KMS-11 (cell line): ENCODE results near the gene SLC19A2.

Experiments
- H2AFZ ChIP-seq: fragments of 200-600 bp; sonication (generic); 2 replicates; pipeline ENCODE4 v1.6.1; 2016; ENCODE audit warnings: antibody characterized with exemption, mixed run types, low read depth
- H3K27ac ChIP-seq: fragments of 200-600 bp; sonication (generic); 2 replicates; pipeline ENCODE4 v1.6.1; 2016; ENCODE audit warnings: mild to moderate bottlenecking, mixed run types
- H3K27me3 ChIP-seq: fragments of 200-600 bp; sonication (generic); 2 replicates; pipeline ENCODE4 v1.6.1; 2017; ENCODE audit warnings: mild to moderate bottlenecking, low read depth, mixed run types, moderate library complexity; ENCODE audit not compliant: insufficient read depth
- H3K36me3 ChIP-seq: fragments of 200-600 bp; sonication (generic); 2 replicates; pipeline ENCODE4 v1.6.1; 2017; ENCODE audit warnings: mild to moderate bottlenecking, mixed run types; ENCODE audit not compliant: insufficient read depth
- H3K4me1 ChIP-seq: fragments of 200-600 bp; sonication (generic); 2 replicates; pipeline ENCODE4 v1.6.1; 2016; ENCODE audit warnings: mild to moderate bottlenecking, low read depth, mixed run types; ENCODE audit not compliant: poor library complexity, severe bottlenecking
- H3K4me2 ChIP-seq: fragments of 200-600 bp; sonication (generic); 2 replicates; pipeline ENCODE4 v1.7.0; 2016; ENCODE audit warnings: mild to moderate bottlenecking, mixed run types
- H3K4me3 ChIP-seq: fragments of 200-600 bp; sonication (generic); IDR thresholded peaks from 2 replicates; pipeline ENCODE4 v1.6.1; 2017; ENCODE audit warnings: low read depth, low read length, mixed read lengths; ENCODE audit not compliant: insufficient read depth
- H3K79me2 ChIP-seq: fragments of 200-600 bp; sonication (generic); 2 replicates; pipeline ENCODE4 v1.6.1; 2016; ENCODE audit warnings: low read depth, mixed run types; ENCODE audit not compliant: insufficient read depth
- H3K9ac ChIP-seq: fragments of 200-600 bp; sonication (generic); 2 replicates; pipeline ENCODE4 v1.6.1; 2016; ENCODE audit warnings: mild to moderate bottlenecking, mixed run types
- H4K20me1 ChIP-seq: fragments of 200-600 bp; sonication (generic); 2 replicates; pipeline ENCODE4 v1.6.1; 2016; ENCODE audit warnings: mild to moderate bottlenecking, mixed run types; ENCODE audit not compliant: insufficient read depth
- TF ChIP-seq, protein P1 (sequence below): fragments of 200-600 bp; sonication (generic); conservative IDR thresholded peaks from 2 replicates; pipeline ENCODE4 v1.6.1; 2017; ENCODE audit warnings: low read depth, mild to moderate bottlenecking, antibody characterized with exemption, low read length, moderate library complexity, mixed read lengths

SLC19A2 gene

DNA sequence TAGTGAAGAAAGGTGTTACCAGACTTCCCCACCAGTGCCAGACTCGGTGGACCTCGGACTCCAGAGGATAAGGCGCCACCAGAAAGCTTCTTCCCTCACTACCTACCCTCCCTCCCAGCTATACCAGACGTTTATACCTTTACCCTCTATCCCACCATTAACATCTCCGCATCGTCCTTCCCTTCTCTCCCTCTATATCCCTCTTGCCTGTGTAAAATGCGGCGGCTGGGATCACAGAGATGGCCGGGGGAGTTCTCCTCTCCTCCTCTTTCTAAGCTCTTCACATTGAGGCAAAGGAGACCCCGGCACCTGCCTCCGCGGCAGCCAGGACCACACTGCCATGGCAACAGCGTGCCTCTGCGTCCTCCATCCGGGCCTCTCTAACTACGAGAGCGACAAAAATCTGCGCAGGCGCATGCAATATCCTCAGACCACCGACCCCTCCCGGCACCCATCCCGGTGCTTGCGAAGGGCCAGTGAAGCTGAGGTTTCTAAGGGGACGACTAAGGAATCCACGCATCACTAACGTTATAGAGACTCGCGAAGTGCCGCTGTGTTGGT lies 58.6 kb downstream of the SLC19A2 start, which contains the start of gene CCDC181:
Gene CCDC181 (minus strand): TSS at position 394 of the 561 bp plus-strand sequence. CDS start 2,547 bp downstream, outside the sequence.
- peaks cover 4% of the 10 kb centered on the region for H3K4me1 ChIP-seq
- peak within 1 kb of the TSS; percentile 70 for H2AFZ ChIP-seq
- peak within 1 kb of the TSS; percentile 35 for H3K4me2 ChIP-seq
- TF ChIP-seq, protein P1, sequence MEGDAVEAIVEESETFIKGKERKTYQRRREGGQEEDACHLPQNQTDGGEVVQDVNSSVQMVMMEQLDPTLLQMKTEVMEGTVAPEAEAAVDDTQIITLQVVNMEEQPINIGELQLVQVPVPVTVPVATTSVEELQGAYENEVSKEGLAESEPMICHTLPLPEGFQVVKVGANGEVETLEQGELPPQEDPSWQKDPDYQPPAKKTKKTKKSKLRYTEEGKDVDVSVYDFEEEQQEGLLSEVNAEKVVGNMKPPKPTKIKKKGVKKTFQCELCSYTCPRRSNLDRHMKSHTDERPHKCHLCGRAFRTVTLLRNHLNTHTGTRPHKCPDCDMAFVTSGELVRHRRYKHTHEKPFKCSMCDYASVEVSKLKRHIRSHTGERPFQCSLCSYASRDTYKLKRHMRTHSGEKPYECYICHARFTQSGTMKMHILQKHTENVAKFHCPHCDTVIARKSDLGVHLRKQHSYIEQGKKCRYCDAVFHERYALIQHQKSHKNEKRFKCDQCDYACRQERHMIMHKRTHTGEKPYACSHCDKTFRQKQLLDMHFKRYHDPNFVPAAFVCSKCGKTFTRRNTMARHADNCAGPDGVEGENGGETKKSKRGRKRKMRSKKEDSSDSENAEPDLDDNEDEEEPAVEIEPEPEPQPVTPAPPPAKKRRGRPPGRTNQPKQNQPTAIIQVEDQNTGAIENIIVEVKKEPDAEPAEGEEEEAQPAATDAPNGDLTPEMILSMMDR: no peak
- H3K36me3 ChIP-seq: no peaks in the 10 kb centered on the region
- H3K9ac ChIP-seq: peak within 1 kb of the TSS; percentile 11; the same call in 1 of the 2 replicates
- H3K4me3 ChIP-seq: peak within 1 kb of the TSS; percentile 74
- H3K27ac ChIP-seq: no peak within 1 kb of the TSS
- H3K27me3 ChIP-seq: no peaks in the 10 kb centered on the region
- no peaks in the 10 kb centered on the region for H4K20me1 ChIP-seq
- no peaks in the 10 kb centered on the region for H3K79me2 ChIP-seq

DNA sequence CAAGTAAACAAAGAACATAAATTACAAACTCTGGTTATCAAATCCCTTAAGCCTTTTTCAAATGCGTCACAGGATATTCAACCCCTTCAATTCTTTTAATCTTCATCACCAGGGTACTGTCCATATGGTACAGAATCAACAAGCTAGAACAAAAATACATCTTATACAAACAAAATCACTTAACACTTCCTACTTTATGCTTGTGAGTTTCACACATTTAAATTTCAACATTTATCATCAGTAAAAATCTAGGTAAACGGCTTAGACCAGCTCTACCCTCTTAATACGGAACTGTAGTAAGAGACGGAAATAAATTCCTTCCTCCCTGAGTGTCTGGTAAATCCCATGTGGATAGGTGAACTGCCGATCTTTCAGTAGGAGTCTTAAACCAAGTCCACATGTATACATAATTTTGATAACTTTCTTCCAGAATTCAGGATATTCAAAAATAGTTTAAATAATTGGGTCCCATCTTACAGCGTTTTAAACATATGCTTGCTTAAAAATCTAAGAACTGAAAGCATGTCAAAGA lies 59.5 kb downstream of the SLC19A2 start:
- peak overlapping the region; percentile 35; the same call in 1 of the 2 replicates for H3K4me2 ChIP-seq
- TF ChIP-seq, protein P1: no peak
- H3K79me2 ChIP-seq: no peaks in the 10 kb centered on the region
- H4K20me1 ChIP-seq: no peaks in the 10 kb centered on the region
- H3K27me3 ChIP-seq: no peaks in the 10 kb centered on the region
- no peak overlapping the region for H3K4me3 ChIP-seq
- no peak overlapping the region for H3K27ac ChIP-seq
- H3K4me1 ChIP-seq: peaks cover 4% of the 10 kb centered on the region
- H3K9ac ChIP-seq: no peak overlapping the region
- H2AFZ ChIP-seq: no peak overlapping the region
- H3K36me3 ChIP-seq: no peaks in the 10 kb centered on the region

DNA sequence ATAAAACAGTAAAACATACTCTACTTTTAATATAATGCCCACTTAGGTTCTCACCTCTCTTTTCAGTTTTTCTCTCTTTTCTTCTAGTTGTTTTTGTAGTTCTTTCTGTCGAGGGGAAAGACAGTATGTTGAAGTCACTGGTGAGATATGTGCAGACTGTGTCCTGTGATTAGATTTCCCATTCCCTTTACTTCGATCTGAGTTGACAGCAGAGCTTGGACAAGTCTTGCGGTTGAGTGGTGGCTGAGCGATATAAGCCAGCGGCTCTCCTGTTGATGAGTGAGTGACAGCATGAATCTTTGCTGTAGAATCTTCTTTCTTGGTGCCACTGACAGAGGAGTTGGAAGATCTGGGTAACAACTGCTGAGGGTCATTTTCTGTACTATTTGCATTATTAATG lies 64.4 kb downstream of the SLC19A2 start:
- no peak overlapping the region for H2AFZ ChIP-seq
- H3K4me1 ChIP-seq: no peaks in the 10 kb centered on the region
- H3K36me3 ChIP-seq: no peaks in the 10 kb centered on the region
- no peak overlapping the region for H3K27ac ChIP-seq
- H3K4me2 ChIP-seq: no peak overlapping the region
- no peaks in the 10 kb centered on the region for H4K20me1 ChIP-seq
- no peak overlapping the region for H3K4me3 ChIP-seq
- H3K9ac ChIP-seq: no peak overlapping the region
- no peaks in the 10 kb centered on the region for H3K27me3 ChIP-seq
- TF ChIP-seq, protein P1: no peak
- H3K79me2 ChIP-seq: no peaks in the 10 kb centered on the region

DNA sequence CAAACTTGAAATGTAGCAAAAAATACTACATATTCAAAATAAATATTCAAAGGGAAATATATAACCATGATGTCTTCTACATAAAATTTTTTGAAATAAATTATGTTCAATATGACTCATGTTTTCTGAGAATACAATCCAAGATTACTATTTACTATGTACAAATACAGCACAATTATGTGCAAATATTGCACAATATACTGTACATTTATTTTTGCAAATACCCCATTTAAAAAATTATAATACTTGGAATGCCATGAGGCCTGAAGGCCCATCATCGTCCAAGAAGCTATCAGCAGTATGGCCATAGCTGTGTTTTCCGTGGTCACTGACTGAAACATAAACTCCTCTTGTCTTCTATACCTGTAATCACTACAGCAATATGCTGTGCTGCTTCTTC lies 70.8 kb downstream of the SLC19A2 start:
- no peaks in the 10 kb centered on the region for H3K27me3 ChIP-seq
- H3K4me1 ChIP-seq: no peaks in the 10 kb centered on the region
- TF ChIP-seq, protein P1: no peak
- H3K9ac ChIP-seq: no peak overlapping the region
- no peaks in the 10 kb centered on the region for H4K20me1 ChIP-seq
- H3K27ac ChIP-seq: no peak overlapping the region
- H3K4me2 ChIP-seq: no peak overlapping the region
- no peak overlapping the region for H3K4me3 ChIP-seq
- H2AFZ ChIP-seq: no peak overlapping the region
- H3K36me3 ChIP-seq: no peaks in the 10 kb centered on the region
- H3K79me2 ChIP-seq: no peaks in the 10 kb centered on the region
